GM21576 (cell line): ENCODE data around the gene CIBAR2.

ENCODE experiments used
- ATAC-seq: cut with Tn5 transposase; IDR thresholded peaks from one replicate; pipeline ENCODE4 v1.9.1; 2021; ENCODE audit warnings: mild to moderate bottlenecking, moderate library complexity; ENCODE audit not compliant: unreplicated experiment

CIBAR2 gene

DNA sequence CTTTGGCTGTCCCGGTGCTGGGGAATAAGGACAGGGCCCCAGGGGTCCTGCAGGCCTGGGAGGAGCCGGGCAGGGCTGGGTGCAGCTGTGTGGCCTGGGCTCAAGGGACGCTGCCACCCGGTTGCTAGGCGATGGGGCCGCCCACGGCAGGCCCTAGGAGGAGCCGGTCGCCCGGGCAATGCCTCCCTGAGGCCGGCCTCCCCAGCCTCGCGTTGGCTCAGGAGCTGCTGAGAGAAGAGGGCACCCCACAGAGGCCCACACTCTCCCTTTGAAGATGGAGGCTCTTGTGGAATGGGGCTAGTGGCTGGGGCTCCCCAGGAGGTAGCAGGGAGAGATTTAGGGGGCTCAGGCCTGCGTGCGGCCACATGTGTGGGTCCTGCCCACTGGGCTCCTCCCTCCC, at the start of gene CIBAR2:
CIBAR2 (minus strand) TSS at position 109 of the 400 bp plus-strand sequence. CDS start 120 bp downstream, outside the sequence.
- ATAC-seq, result no peak

DNA sequence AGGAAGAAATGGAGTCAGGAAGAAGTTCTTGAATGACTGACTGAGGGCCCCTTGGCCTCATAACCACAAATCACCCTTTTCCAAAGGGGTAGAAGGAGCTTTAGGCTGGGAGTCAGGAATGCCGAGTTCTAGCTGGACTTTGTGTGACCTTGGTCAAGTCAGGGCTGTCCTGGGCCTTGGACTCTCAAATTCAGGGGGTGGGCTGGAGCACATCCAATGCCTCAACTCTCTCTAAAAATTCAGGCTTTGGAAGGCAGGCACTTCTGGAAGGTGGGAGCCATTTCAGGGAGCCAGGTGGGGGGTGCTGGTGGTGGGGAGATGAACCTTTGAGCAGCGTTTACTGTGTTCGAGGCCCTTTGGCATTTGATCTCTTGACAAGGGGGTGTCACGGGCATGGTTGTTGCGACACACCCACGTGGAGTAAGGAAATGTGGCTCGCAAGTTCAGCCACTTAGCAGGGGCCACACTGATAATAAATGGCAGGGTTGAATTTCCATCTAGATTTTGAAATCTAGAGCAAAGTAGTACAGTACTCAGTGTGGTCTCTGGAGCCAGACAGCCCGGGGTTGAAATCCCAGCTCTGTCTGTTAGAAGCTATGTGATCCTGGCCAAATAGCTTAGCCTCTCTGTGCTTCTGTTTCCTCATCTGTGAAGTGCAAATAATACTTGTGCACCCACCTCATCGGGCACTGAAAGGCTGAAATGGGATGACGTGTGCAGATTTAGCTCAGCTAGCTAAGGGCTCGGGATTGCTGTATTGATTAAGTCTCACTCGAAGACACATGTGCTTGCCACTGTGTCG, 47.1 kb upstream of the CIBAR2 start:
- ATAC-seq, result no peak

GRCh38 chr16:85158743-85159178, 46.5 kb upstream of the CIBAR2 start:
- ATAC-seq, result no peak

DNA sequence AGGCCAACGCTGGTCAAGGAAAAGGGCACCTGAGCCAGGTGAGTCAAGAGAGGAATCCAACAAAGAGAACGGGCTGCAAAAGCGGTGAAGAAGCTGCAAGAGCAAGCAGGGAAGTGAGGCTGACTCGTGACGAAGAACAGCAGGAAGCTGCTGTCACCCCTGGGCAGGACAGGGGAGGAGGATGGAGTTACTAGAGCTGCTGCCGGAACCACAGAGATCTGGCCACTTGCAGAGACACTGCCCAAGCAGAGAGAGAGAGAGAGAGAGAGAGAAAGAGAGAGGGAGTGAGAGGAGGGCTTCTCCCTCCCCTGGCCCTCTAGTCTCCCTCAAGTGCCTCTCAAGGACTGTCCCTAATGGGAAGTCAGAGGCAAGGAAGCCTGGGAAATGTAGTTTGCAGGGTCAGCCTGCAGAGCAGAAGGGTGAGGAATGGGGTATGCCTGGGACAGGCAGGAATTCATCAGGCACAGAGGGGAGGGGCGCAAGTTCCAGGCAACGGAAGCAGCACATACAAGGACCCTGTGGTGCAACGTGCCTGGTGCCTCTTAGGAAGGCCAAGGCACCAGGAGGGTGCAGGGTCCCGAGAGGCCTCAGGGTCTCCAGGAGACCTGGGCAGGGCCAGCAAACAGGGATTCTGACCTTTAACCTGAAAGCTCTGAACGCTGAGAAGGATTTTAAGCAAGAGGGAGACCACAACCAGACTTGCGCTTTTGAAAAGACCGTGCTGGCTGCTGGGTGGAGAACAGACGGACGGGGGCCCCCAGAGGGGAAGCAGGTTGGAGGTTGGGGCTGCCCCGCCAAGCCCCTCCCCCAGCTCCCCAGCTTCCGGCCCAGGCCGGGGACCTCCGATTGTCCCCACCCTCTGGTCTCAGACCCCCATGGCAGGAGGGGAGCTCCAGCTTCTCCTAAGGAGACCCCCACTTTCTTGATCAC, 45.8 kb upstream of the CIBAR2 start:
- no peak for ATAC-seq

GRCh38 chr16:85157372-85157771, 45.1 kb upstream of the CIBAR2 start:
- ATAC-seq, result no peak

GRCh38 chr16:85156869-85157268, 44.6 kb upstream of the CIBAR2 start:
- ATAC-seq, result no peak

DNA sequence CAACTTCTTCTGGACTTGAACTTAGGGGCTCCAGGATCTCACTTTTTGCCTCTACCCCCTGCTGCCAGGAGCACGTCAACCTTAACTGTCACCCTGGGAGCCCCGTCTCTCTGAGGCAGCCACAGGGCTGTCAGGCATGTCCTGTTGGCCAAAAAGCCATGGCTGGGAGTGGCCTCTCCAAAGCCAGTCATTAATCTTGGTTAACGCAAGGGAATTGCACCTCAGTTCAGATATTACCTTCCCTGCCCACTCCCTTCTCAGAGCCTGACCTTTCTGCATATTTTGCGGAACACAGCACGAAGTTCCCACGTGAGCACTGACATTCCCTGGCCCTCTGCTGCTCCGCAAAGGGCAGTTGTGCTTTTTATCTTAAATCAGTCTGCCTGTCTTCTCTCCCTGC, 44.2 kb upstream of the CIBAR2 start:
- no peak for ATAC-seq

GRCh38 chr16:85153656-85154091, 41.4 kb upstream of the CIBAR2 start:
- no peak for ATAC-seq

GRCh38 chr16:85153046-85153445, 40.8 kb upstream of the CIBAR2 start:
- no peak for ATAC-seq

- no peak for ATAC-seq
These were observed 40.2 kb upstream of the CIBAR2 start for GRCh38 chr16:85152414-85153030.

- no peak for ATAC-seq
These were observed 39.5 kb upstream of the CIBAR2 start for GRCh38 chr16:85151603-85152413.

DNA sequence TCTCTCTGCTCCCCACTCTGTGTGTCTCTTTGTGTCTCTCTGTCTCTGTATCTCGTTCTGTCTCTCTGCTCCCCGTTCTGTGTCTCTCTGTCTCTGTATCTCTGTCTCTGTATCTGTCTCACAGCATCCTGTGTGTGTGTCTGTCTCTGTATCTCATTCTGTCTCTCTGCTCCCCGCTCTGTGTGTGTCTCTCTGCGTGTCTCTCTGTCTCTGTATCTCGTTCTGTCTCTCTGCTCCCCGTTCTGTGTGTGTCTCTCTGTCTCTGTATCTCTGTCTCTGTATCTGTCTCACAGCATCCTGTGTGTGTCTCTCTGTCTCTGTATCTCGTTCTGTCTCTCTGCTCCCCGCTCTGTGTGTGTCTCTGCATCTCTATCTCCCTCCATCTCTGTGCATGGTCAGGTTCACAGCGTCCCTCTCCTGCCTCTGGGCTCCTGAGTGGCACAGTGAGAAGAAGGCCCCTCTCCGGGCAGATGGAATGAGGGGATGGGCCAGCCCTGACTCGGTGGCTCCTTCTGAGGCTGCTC, 38.9 kb upstream of the CIBAR2 start:
- ATAC-seq, result no peak

DNA sequence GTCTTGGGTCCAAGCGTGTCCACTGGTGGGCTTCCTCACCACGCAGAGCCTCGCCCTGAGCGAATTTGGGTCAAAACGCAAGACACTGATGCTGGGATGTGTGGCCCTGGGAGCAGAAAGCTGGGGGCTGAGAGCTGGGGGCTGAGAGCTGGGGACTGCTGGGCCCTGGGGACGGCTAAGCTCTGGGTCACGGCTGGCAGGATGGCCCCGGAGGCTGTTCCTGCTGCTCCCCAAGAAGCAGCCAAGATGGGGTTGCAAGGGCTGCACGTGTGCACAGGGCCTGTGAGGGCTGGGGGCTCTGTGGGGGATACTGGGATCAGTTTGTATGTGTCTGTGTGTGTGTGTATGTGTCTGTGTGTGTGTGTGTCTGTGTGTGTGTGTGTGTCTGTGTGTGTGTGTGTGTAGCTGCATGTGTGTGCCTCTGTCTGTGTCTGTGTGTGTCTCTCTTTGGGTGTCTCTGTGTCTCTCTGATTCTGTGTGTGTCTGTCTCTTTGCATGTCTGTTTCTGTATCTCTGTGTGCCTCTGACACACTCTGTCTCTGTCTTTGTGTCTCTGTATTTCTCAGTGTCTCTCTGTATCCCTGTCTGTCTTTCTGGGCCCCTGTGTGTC, 38.2 kb upstream of the CIBAR2 start:
- no peak for ATAC-seq

DNA sequence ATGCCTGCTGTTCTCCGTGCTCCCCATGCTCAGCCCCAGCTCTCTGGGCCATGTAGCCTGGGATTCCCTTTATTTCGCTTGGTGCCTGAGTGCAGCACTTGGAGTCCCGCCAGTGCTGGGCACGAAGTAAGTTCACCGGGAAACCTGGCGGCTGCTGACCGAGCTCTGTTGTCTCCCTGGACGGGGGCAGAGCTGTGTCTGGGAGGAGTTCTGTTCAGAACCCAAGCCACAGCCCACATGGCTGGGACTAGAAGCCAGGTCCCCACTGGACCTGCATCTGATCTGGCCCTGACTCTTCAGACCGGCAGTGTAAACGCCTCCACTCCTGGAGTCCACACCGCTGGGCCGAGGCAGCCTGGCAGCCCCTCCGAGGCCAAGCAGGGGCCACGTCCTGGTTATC, 37.5 kb upstream of the CIBAR2 start:
- ATAC-seq, result no peak

DNA sequence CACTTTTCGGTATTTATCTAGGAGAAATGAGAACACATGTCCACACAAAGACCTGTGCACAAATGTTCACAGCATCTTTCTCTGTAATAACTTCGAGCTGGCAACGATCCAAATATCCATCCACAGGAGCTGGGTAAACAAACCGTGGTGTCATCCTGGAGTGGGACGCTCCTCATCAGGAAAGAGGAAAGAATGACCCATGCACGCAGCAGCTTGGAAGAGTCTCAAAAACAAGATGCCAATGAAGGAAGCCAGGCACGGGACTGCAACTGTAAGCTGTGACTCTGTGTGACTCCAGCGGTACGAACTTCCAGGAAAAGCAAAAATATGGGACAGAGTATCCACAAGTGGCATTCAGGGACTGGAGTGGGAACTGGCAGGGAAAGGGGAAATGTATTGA, 36.7 kb upstream of the CIBAR2 start:
- no peak for ATAC-seq

- ATAC-seq, result no peak
These were observed 34.8 kb upstream of the CIBAR2 start for GRCh38 chr16:85146922-85147651.

DNA sequence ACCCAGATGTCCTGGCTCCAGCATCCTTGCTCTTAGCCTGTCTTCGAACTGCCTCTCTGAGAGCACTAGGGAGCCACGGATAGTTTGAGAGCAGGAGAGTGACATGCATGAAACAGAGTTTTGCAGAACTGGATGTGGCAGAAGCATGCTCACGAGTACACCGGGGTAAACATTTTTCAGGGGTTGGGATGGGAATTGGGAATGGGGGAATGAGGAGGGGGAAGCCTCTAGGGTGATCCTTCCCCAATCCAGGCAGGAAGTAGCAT, 34.2 kb upstream of the CIBAR2 start:
- ATAC-seq, result no peak

- ATAC-seq, result no peak
These were observed 33.7 kb upstream of the CIBAR2 start for GRCh38 chr16:85145734-85146531.

- ATAC-seq, result no peak
These were observed 32.9 kb upstream of the CIBAR2 start for GRCh38 chr16:85145188-85145587.
